GM18909 (cell line): ENCODE data around the gene UBE2J2.

Experiments used
- ATAC-seq: cut with Tn5 transposase; IDR thresholded peaks from one replicate; pipeline ENCODE4 v1.9.1; 2021; ENCODE audit warnings: mild to moderate bottlenecking; ENCODE audit not compliant: unreplicated experiment, poor library complexity

Gene UBE2J2

GRCh38 chr1:1216770-1217620 lies 56.7 kb downstream of the UBE2J2 start:
- no peak for ATAC-seq

- no peak for ATAC-seq
These were observed 57.6 kb downstream of the UBE2J2 start for GRCh38 chr1:1215881-1216605.

- no peak for ATAC-seq
These were observed 58.5 kb downstream of the UBE2J2 start for GRCh38 chr1:1215080-1215676.

- ATAC-seq, result no peak
These were observed 60.0 kb downstream of the UBE2J2 start, which contains the start of gene TNFRSF4 for GRCh38 chr1:1213345-1214265. TNFRSF4 (minus strand) TSS chr1:1214153; CDS start chr1:1214127, 26 bp downstream.

- ATAC-seq, result no peak
These were observed 60.8 kb downstream of the UBE2J2 start for GRCh38 chr1:1212780-1213344.

GRCh38 chr1:1211541-1212441 lies 61.9 kb downstream of the UBE2J2 start:
- ATAC-seq, result no peak

- no peak for ATAC-seq
These were observed 62.7 kb downstream of the UBE2J2 start for GRCh38 chr1:1210726-1211540.

- ATAC-seq, result no peak
These were observed 64.8 kb downstream of the UBE2J2 start for GRCh38 chr1:1208713-1209433.

GRCh38 chr1:1207571-1207892 lies 66.1 kb downstream of the UBE2J2 start:
- ATAC-seq, result no peak

- ATAC-seq, result no peak
These were observed 66.6 kb downstream of the UBE2J2 start for GRCh38 chr1:1206966-1207531.

GRCh38 chr1:1206376-1206965 lies 67.2 kb downstream of the UBE2J2 start, which contains the start of gene TNFRSF18:
TNFRSF18 (minus strand) TSS chr1:1206592; CDS start chr1:1206571, 21 bp downstream.
- no peak for ATAC-seq

GRCh38 chr1:1205769-1206375 lies 67.8 kb downstream of the UBE2J2 start:
- no peak for ATAC-seq

GRCh38 chr1:1204998-1205768 lies 68.5 kb downstream of the UBE2J2 start:
- ATAC-seq, result no peak

- no peak for ATAC-seq
These were observed 69.2 kb downstream of the UBE2J2 start for GRCh38 chr1:1204425-1204920.
